Ovary (tissue), 9 donors: Measurements from ENCODE around the gene ANKH. TPM values are rescaled to one million over a fixed set of nuclear protein-coding genes. Genes with fewer than 3 reads are reported as not detected.

ENCODE experiments used
- DNase-seq, 5 donors: peaks; one replicate each; pipeline ENCODE4 v3.0.0-alpha.2; 2019 to 2020
- H3K27ac ChIP-seq, 2 donors: fragments of 200-600 bp; one replicate each; pipeline versions ENCODE4 v1.5.1 to v1.8.0; 2019 to 2022
- H3K27me3 ChIP-seq: fragments of 200-600 bp; one replicate; pipeline ENCODE4 v1.8.0; 2022
- H3K36me3 ChIP-seq: fragments of 200-600 bp; sonication (generic); one replicate; pipeline ENCODE4 v1.5.1; 2019
- H3K4me1 ChIP-seq: one replicate; pipeline ENCODE4 v1.8.1; 2013; ENCODE audit warnings: mild to moderate bottlenecking, moderate library complexity; ENCODE audit not compliant: insufficient read depth
- H3K4me3 ChIP-seq: fragments of 200-600 bp; sonication (generic); one replicate; pipeline ENCODE4 v1.5.1; 2017
- H3K9me3 ChIP-seq, 2 donors: fragments of 200-600 bp in 1 of 2; sonication (generic) in 1 of 2; one replicate each; pipeline versions ENCODE4 v1.5.1 to v1.8.1; 2013 to 2019; ENCODE audit warnings: mild to moderate bottlenecking in 1 of 2, moderate library complexity in 1 of 2
- EP300 ChIP-seq: sonication (generic); formaldehyde crosslinking; IDR thresholded peaks from one replicate; pipeline ENCODE4 v1.6.1; 2017; ENCODE audit warnings: antibody characterized with exemption
- POLR2A ChIP-seq: fragments of 450-650 bp; IDR thresholded peaks from one replicate; pipeline ENCODE4 v1.6.1; 2017; ENCODE audit warnings: antibody characterized with exemption, mild to moderate bottlenecking, moderate library complexity
- WGBS, 3 donors: extraction: QIAGEN DNeasy Blood & Tissue Kit in 1 of 3; methylation state at CpG; one replicate each; pipeline versions ENCODE4 v1.1.5 to v1.1.7; 2013 to 2017; 5-methylcytosine and 5-hydroxymethylcytosine counted together
- intact Hi-C, 4 donors: fragments of 100-400 bp; cut with DNase I; formaldehyde crosslinking; loops; one replicate each; pipeline versions ENCODE4 v1.11.0 to v1.15.1; 2022 to 2023
- polyA plus RNA-seq, 2 donors: library from polyadenylated mRNA; stranded (reverse); fragments of 200-250 nt in 1 of 2; fragments of 350-450 nt in 1 of 2; fragmentation: Illumina TruSeq in 1 of 2; extraction: RNeasy Lipid Tissue Mini Kit (QIAGEN cat#74804) in 1 of 2; gene quantifications; one replicate each; pipeline ENCODE4 v1.2.3, GENCODE V29; 2013 to 2014
- total RNA-seq, 7 donors: library from RNA; depleted of rRNA in 2 of 7; stranded (reverse); fragments of >200 nt in 2 of 7; fragmentation: NEBNext Ultra II Directional in 3 of 7; extraction: Animal tissue kit (Norgen Biotek cat#: 25700) in 3 of 7; gene quantifications; one replicate each; pipeline versions ENCODE4 v1.1.0 to v1.2.4, GENCODE V29; 2016 to 2023
- TF ChIP-seq, protein P1 (sequence below), 3 donors: fragments of 450-650 bp in 2 of 3; fragments of 200-600 bp in 1 of 3; IDR thresholded peaks; one replicate each; pipeline versions ENCODE4 v1.5.1 to v1.8.0; 2016 to 2022; ENCODE audit warnings: antibody characterized with exemption in 3 of 3, mild to moderate bottlenecking in 1 of 3
- donor health status: DM: no; HTN: no; CAD: no; lungs with moderate emphysema.
- donor health status: DM: no; HTN: no; CAD: no.
- donor health status: Bipolar disorder and iron deficiency.
- donor health status: DM: yes; HTN: yes; CAD: no.
- donor health status: DM: no; HTN: no; CAD: no.
- donor health status: DM: yes; HTN: yes; CAD: no.

ANKH gene
- total and polyA plus RNA-seq, 9 donors: 17.2 to 80.7 (median 44.6) TPM

- TF ChIP-seq POLR2A (no peak), EP300 (no peak)
- H3K27me3 ChIP-seq: no peaks in the 10 kb centered on the region
- H3K27ac ChIP-seq: no peak overlapping the region
- no peaks in the 10 kb centered on the region for H3K36me3 ChIP-seq
- intact Hi-C loops: loop anchor here in 1 of 4 donors (10.0 kb wide), 1 partner anchor 125 kb away; no protein-coding TSS in a partner anchor
- DNase-seq: no peak
- H3K4me1 ChIP-seq: no peaks in the 10 kb centered on the region
- H3K4me3 ChIP-seq: no peak overlapping the region
- H3K9me3 ChIP-seq: no peaks in the 10 kb centered on the region
- WGBS, 3 donors: 82 to 91% (median 85%) methylated on average over 3 of the region's 3 CpGs
Measured at GRCh38 chr5:14739538-14739937, 132.0 kb downstream of the ANKH start.

- no peak for DNase-seq
- Histone ChIP-seq H3K36me3 (no peaks in the 10 kb centered on the region), H3K27me3 (no peaks in the 10 kb centered on the region), H3K4me3 (no peak overlapping the region), H3K27ac (no peak overlapping the region), H3K4me1 (no peaks in the 10 kb centered on the region), H3K9me3 (no peaks in the 10 kb centered on the region)
- TF ChIP-seq, protein P1, sequence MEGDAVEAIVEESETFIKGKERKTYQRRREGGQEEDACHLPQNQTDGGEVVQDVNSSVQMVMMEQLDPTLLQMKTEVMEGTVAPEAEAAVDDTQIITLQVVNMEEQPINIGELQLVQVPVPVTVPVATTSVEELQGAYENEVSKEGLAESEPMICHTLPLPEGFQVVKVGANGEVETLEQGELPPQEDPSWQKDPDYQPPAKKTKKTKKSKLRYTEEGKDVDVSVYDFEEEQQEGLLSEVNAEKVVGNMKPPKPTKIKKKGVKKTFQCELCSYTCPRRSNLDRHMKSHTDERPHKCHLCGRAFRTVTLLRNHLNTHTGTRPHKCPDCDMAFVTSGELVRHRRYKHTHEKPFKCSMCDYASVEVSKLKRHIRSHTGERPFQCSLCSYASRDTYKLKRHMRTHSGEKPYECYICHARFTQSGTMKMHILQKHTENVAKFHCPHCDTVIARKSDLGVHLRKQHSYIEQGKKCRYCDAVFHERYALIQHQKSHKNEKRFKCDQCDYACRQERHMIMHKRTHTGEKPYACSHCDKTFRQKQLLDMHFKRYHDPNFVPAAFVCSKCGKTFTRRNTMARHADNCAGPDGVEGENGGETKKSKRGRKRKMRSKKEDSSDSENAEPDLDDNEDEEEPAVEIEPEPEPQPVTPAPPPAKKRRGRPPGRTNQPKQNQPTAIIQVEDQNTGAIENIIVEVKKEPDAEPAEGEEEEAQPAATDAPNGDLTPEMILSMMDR (IDR thresholded peaks at IDR 0.05): no peak
- no peak for TF ChIP-seq EP300
- TF ChIP-seq POLR2A: no peak
- 92 to 97% (median 95%) methylated on average over 5 of the region's 5 CpGs for WGBS, 3 donors
- intact Hi-C loops: loop anchor here in 1 of 4 donors (10.0 kb wide), 1 partner anchor 127 kb away; no protein-coding TSS in a partner anchor
Measured at GRCh38 chr5:14738050-14738449, 133.5 kb downstream of the ANKH start.

GRCh38 chr5:14737291-14737690 lies 134.3 kb downstream of the ANKH start:
- Histone ChIP-seq H3K27me3 (no peaks in the 10 kb centered on the region), H3K36me3 (no peaks in the 10 kb centered on the region), H3K27ac (no peak overlapping the region), H3K4me3 (no peak overlapping the region), H3K9me3 (no peaks in the 10 kb centered on the region), H3K4me1 (no peaks in the 10 kb centered on the region)
- TF ChIP-seq EP300 (no peak), POLR2A (no peak)
- TF ChIP-seq, protein P1 (IDR thresholded peaks at IDR 0.05): no peak
- 92 to 97% (median 96%) methylated on average over 10 of the region's 10 CpGs for WGBS, 3 donors
- DNase-seq: no peak
- intact Hi-C loops: loop anchor here in 1 of 4 donors (10.0 kb wide), 1 partner anchor 128 kb away; no protein-coding TSS in a partner anchor

DNA sequence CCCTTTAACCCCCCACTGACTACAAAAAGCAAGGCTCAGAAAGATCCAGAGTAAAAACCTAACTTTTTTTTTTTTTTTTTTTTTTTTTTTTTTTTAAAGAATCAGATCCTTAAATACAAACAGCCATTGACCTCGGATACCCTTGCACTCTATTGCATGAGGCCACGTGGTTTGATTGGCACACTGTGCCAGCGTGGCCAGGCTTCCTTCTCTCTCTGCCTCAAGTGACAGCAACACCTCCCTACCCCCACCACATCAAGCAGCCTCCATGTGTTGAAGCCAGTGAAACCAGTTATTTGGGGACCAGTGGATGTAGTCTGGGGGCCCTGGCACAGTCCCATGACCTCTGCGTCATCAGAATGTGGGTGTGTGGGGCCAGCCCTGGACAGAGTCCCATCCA lies 135.6 kb downstream of the ANKH start:
- intact Hi-C loops: loop anchor here in 1 of 4 donors (10.0 kb wide), 1 partner anchor 129 kb away; no protein-coding TSS in a partner anchor
- Histone ChIP-seq H3K27me3 (no peaks in the 10 kb centered on the region), H3K4me3 (no peak overlapping the region), H3K27ac (no peak overlapping the region), H3K4me1 (no peaks in the 10 kb centered on the region), H3K9me3 (no peaks in the 10 kb centered on the region), H3K36me3 (no peaks in the 10 kb centered on the region)
- TF ChIP-seq, protein P1 (IDR thresholded peaks at IDR 0.05): no peak
- TF ChIP-seq POLR2A: no peak
- no peak for DNase-seq
- WGBS, 3 donors: 90 to 92% (median 90%) methylated on average over 4 of the region's 4 CpGs

DNA sequence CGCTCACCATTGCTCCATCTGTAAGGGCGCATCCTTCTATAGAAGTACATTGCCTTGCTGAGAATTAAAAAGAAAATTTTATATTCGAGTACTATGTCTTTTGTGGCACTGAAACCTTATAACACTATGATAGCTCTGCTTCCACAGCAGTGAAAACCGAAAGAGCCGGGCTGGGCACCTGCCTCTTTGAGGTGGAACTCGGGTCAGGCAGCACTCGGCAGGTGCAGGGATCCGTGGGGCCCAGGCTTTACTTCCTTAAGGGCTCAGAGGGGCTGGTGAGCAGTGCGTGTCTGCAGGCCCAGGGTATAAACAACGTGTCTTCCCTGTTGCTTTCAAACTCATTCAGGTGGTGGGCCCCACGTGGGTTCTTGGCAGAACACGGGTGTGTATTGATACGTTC lies 137.2 kb downstream of the ANKH start:
- no peaks in the 10 kb centered on the region for H3K9me3 ChIP-seq
- H3K27me3 ChIP-seq: no peaks in the 10 kb centered on the region
- intact Hi-C loops: loop anchor here in 1 of 4 donors (10.0 kb wide), 1 partner anchor 130 kb away; no protein-coding TSS in a partner anchor
- WGBS, 3 donors: 92 to 94% (median 93%) methylated on average over 13 of the region's 13 CpGs
- no peak overlapping the region for H3K4me3 ChIP-seq
- no peaks in the 10 kb centered on the region for H3K36me3 ChIP-seq
- H3K4me1 ChIP-seq: no peaks in the 10 kb centered on the region
- DNase-seq: no peak
- H3K27ac ChIP-seq: no peak overlapping the region
- TF ChIP-seq, protein P1 (IDR thresholded peaks at IDR 0.05): no peak
- TF ChIP-seq POLR2A (no peak), EP300 (no peak)
